GM13976 (cell line): Measurements from ENCODE around the gene CDKL1.

Source experiments
- DNase-seq: peaks from one replicate; pipeline ENCODE4 v3.0.0; 2012; ENCODE audit warnings: low spot score
- CTCF ChIP-seq: IDR thresholded peaks from 2 replicates; pipeline ENCODE4 v1.5.1; 2012; ENCODE audit warnings: borderline replicate concordance, mild to moderate bottlenecking; ENCODE audit not compliant: insufficient read depth; ENCODE audit errors: extremely low read depth, missing control alignments, control extremely low read depth
- in situ Hi-C: fragments of 300-500 bp; cut with MboI; formaldehyde crosslinking; loops from one replicate; pipeline ENCODE4 v1.12.0; 2022; ENCODE audit warnings: low sequenced_read_pairs, mixed read lengths, inconsistent platforms; ENCODE audit not compliant: unreplicated experiment

Gene CDKL1

GRCh38 chr14:50400461-50400860 lies 3.8 kb upstream of the CDKL1 start:
- no peak for DNase-seq
- in situ Hi-C loops, result no loop called here
- no peak for TF ChIP-seq CTCF

- in situ Hi-C loops, result no loop called here
- no peak for TF ChIP-seq CTCF
- no peak for DNase-seq
Observed at GRCh38 chr14:50399251-50400032, 2.8 kb upstream of the CDKL1 start.

GRCh38 chr14:50398189-50398580 lies 1.5 kb upstream of the CDKL1 start:
- in situ Hi-C loops, result no loop called here
- TF ChIP-seq CTCF, result no peak
- no peak for DNase-seq

- TF ChIP-seq CTCF, result no peak
- in situ Hi-C loops, result no loop called here
- no peak for DNase-seq
Observed at GRCh38 chr14:50397390-50398188, 908 bp upstream of the CDKL1 start.

- in situ Hi-C loops, result no loop called here
- TF ChIP-seq CTCF, result no peak
- no peak for DNase-seq
Observed at GRCh38 chr14:50395448-50395847, 1.2 kb downstream of the CDKL1 start.

GRCh38 chr14:50394713-50395112 lies 2.0 kb downstream of the CDKL1 start:
- in situ Hi-C loops, result no loop called here
- DNase-seq, result no peak
- TF ChIP-seq CTCF, result no peak
